WTC11 (cell line): ENCODE measurements around the gene ERCC4.

Experiments used
- CDX4 ChIP-seq: fragments of 250-450 bp; sonication (Bioruptor Pico); IDR thresholded peaks from 2 replicates; pipeline ENCODE4 v1.9.0; 2021; ENCODE audit warnings: moderate library complexity, mild to moderate bottlenecking, inconsistent platforms, borderline replicate concordance
- CTCF ChIP-seq: fragments of 200-600 bp; IDR thresholded peaks from 2 replicates; pipeline ENCODE4 v1.8.0; 2022; ENCODE audit warnings: antibody characterized with exemption
- FOXK1 ChIP-seq: sonication (generic); formaldehyde crosslinking; IDR thresholded peaks from 2 replicates; pipeline ENCODE4 v1.8.0; 2022; ENCODE audit warnings: mild to moderate bottlenecking, moderate library complexity, missing genetic modification reagents
- JAZF1 ChIP-seq: fragments of 250-450 bp; sonication (Bioruptor Pico); IDR thresholded peaks from 2 replicates; pipeline ENCODE4 v1.9.0; 2021; ENCODE audit warnings: moderate library complexity, mild to moderate bottlenecking, inconsistent platforms
- NFYB ChIP-seq: sonication (generic); formaldehyde crosslinking; conservative IDR thresholded peaks from 2 replicates; pipeline ENCODE4 v1.8.0; 2022; ENCODE audit warnings: low read depth, missing genetic modification reagents
- NR3C1 ChIP-seq: sonication (generic); formaldehyde crosslinking; conservative IDR thresholded peaks from 2 replicates; pipeline ENCODE4 v1.8.1; 2023; ENCODE audit warnings: low read depth, mild to moderate bottlenecking, missing genetic modification reagents
- TCF7 ChIP-seq: sonication (generic); formaldehyde crosslinking; IDR thresholded peaks from 2 replicates; pipeline ENCODE4 v1.8.0; 2022; ENCODE audit warnings: mild to moderate bottlenecking, low read depth, missing genetic modification reagents, moderate library complexity
- USF1 ChIP-seq: sonication (generic); formaldehyde crosslinking; IDR thresholded peaks from 2 replicates; pipeline ENCODE4 v1.8.0; 2022; ENCODE audit warnings: mild to moderate bottlenecking, missing genetic modification reagents
- USF2 ChIP-seq: sonication (generic); formaldehyde crosslinking; IDR thresholded peaks from 2 replicates; pipeline ENCODE4 v1.8.1; 2023; ENCODE audit warnings: mild to moderate bottlenecking, missing genetic modification reagents, moderate library complexity
- ZNF138 ChIP-seq: sonication (generic); formaldehyde crosslinking; conservative IDR thresholded peaks from 2 replicates; pipeline ENCODE4 v1.8.1; 2022; ENCODE audit warnings: mild to moderate bottlenecking, moderate library complexity, missing genetic modification reagents
- ZNF263 ChIP-seq: sonication (generic); formaldehyde crosslinking; IDR thresholded peaks from 2 replicates; pipeline ENCODE4 v1.8.1; 2022; ENCODE audit warnings: low read depth, mild to moderate bottlenecking, moderate library complexity, missing genetic modification reagents
- TF ChIP-seq, protein P1 (sequence below): sonication (generic); formaldehyde crosslinking; IDR thresholded peaks from 2 replicates; pipeline ENCODE4 v1.8.1; 2022; ENCODE audit warnings: low read depth, missing genetic modification reagents, borderline replicate concordance

- TF ChIP-seq CTCF (no peak), TCF7 (CRISPR knock-in tag) (no peak), ZNF263 (CRISPR knock-in tag) (no peak), JAZF1 (CRISPR knock-in tag) (no peak), USF1 (CRISPR knock-in tag) (no peak), NR3C1 (no peak), ZNF138 (CRISPR knock-in tag) (no peak), USF2 (no peak), CDX4 (CRISPR knock-in tag) (no peak), NFYB (CRISPR knock-in tag) (no peak), FOXK1 (CRISPR knock-in tag) (no peak)
- TF ChIP-seq, protein P1, sequence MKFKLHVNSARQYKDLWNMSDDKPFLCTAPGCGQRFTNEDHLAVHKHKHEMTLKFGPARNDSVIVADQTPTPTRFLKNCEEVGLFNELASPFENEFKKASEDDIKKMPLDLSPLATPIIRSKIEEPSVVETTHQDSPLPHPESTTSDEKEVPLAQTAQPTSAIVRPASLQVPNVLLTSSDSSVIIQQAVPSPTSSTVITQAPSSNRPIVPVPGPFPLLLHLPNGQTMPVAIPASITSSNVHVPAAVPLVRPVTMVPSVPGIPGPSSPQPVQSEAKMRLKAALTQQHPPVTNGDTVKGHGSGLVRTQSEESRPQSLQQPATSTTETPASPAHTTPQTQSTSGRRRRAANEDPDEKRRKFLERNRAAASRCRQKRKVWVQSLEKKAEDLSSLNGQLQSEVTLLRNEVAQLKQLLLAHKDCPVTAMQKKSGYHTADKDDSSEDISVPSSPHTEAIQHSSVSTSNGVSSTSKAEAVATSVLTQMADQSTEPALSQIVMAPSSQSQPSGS (CRISPR knock-in tag) = no peak
Observed at GRCh38 chr16:13913374-13914292, 6.3 kb upstream of the ERCC4 start.
